Activated T-helper 9 cell treated with anti-CD3 and anti-CD28 coated beads, Interleukin-2, amount 50 U/mL, for 16 hours (primary cell): ENCODE measurements around the gene CCDC92.
"Not testable (repeated sequence)": the region's sequence is repeated elsewhere in the genome, so short reads cannot be mapped to it uniquely, and the experiment has no call there.

Experiments
- DNase-seq: peaks from one replicate; pipeline ENCODE4 v3.0.0-alpha.2; 2020; ENCODE audit warnings: low read depth

The CCDC92 gene

GRCh38 chr12:123936956-123937706 lies 35.5 kb downstream of the CCDC92 start:
- DNase-seq: no peak

- DNase-seq: no peak
Observed at GRCh38 chr12:123936471-123936870, 36.2 kb downstream of the CCDC92 start.

GRCh38 chr12:123935956-123936355 lies 36.7 kb downstream of the CCDC92 start:
- DNase-seq: no peak

- no peak for DNase-seq
Observed at GRCh38 chr12:123934829-123935228, 37.8 kb downstream of the CCDC92 start.

GRCh38 chr12:123934016-123934620 lies 38.5 kb downstream of the CCDC92 start:
- DNase-seq: no peak

- DNase-seq: no peak
Observed at GRCh38 chr12:123933214-123933613, 39.4 kb downstream of the CCDC92 start.

GRCh38 chr12:123931686-123932321 lies 40.8 kb downstream of the CCDC92 start:
- DNase-seq: no peak

- DNase-seq: no peak
Observed at GRCh38 chr12:123929946-123930583, 42.6 kb downstream of the CCDC92 start.

- no peak for DNase-seq
Observed at GRCh38 chr12:123928897-123929296, 43.7 kb downstream of the CCDC92 start.

- DNase-seq: no peak
Observed at GRCh38 chr12:123928274-123928865, 44.3 kb downstream of the CCDC92 start.

- DNase-seq: no peak
Observed at GRCh38 chr12:123924539-123924938, 48.1 kb downstream of the CCDC92 start.

- DNase-seq: no peak
Observed at GRCh38 chr12:123923927-123924326, 48.7 kb downstream of the CCDC92 start.

- no peak for DNase-seq
Observed at GRCh38 chr12:123923038-123923437, 49.6 kb downstream of the CCDC92 start.

GRCh38 chr12:123919980-123920360 lies 52.7 kb downstream of the CCDC92 start:
- no peak for DNase-seq

- no peak for DNase-seq
Observed at GRCh38 chr12:123917337-123917850, 55.2 kb downstream of the CCDC92 start.

GRCh38 chr12:123916729-123917128 lies 55.9 kb downstream of the CCDC92 start:
- peak; percentile 50 for DNase-seq

- DNase-seq: no peak
Observed at GRCh38 chr12:123914726-123915333, 57.8 kb downstream of the CCDC92 start.

- no peak for DNase-seq
Observed at GRCh38 chr12:123912415-123913380, 59.9 kb downstream of the CCDC92 start.

- DNase-seq: not testable (repeated sequence)
Observed at GRCh38 chr12:123911672-123912409, 60.8 kb downstream of the CCDC92 start.

GRCh38 chr12:123910761-123911193 lies 61.9 kb downstream of the CCDC92 start:
- no peak for DNase-seq
